ENCODE measurements around the gene PSEN2.

DNA sequence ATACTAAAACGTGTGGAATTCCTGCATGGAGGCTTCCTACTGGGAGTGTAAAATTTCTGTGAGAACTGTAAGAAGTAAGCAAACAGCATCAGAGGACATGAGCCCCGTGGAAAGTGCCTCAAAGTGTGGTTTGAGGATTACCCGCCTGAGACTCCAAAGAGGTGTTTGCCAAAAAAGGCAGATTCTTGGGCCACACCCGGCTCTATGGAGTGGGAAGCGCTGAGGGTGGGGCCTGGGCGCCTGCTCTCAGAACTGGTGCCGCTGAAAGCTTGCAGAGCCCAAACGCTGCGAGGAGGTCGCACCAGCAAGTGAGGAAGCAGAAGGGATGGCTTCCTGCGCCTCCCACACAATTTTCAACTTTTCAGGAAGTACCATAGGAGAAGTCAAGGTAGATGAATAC, 43.0 kb upstream of the PSEN2 start:
- TF ChIP-seq CTCF (optimal IDR thresholded peaks at IDR 0.05 in 1 of 3, IDR thresholded peaks at IDR 0.05 in 1 of 3, conservative IDR thresholded peaks at IDR 0.05 in 1 of 3; ENCODE audit: extremely low read depth in 1 of 3, insufficient read depth in 2 of 3, low read length in 3 of 3) (no peak), EZH2 (IDR thresholded peaks at IDR 0.05; ENCODE audit: low read length) (no peak)
